Fibroblast of lung (primary cell): Measurements from ENCODE around the gene DYRK1A.

ENCODE experiments used
- EZH2 ChIP-seq: IDR thresholded peaks from 2 replicates; pipeline ENCODE4 v1.5.1; 2012; ENCODE audit warnings: low read length, control low read depth, mild to moderate bottlenecking; ENCODE audit errors: missing control alignments
- TF ChIP-seq, protein P1 (sequence below), 2 donors: IDR thresholded peaks in 1 of 2; conservative IDR thresholded peaks in 1 of 2; 1 replicate in 1 of 2; 2 replicates in 1 of 2; pipeline ENCODE4 v1.5.1; 2011 to 2012; ENCODE audit warnings: low read length in 2 of 2, control low read depth in 1 of 2, inconsistent platforms in 1 of 2, low read depth in 1 of 2, mild to moderate bottlenecking in 1 of 2

DNA sequence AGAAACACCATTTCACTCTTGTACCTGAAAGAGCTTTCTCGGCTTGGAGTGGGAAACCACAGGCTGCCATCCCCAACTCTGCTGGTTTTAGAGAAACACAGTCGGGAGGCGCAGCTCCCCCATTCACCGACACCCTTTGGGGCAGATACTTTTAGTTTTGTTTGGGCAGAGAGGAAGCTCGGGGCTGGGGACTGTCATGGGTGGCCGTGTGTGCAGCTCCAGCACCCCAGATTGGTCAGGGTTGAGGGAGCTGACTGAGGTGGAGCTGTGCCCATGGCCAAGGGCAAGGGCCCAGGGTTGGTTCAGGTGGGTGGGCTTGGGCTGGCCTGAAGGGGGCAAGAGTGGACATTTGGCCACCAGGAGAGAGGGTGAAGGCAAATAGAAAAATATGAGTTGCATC, 163.1 kb downstream of the DYRK1A start:
- TF ChIP-seq, protein P1, sequence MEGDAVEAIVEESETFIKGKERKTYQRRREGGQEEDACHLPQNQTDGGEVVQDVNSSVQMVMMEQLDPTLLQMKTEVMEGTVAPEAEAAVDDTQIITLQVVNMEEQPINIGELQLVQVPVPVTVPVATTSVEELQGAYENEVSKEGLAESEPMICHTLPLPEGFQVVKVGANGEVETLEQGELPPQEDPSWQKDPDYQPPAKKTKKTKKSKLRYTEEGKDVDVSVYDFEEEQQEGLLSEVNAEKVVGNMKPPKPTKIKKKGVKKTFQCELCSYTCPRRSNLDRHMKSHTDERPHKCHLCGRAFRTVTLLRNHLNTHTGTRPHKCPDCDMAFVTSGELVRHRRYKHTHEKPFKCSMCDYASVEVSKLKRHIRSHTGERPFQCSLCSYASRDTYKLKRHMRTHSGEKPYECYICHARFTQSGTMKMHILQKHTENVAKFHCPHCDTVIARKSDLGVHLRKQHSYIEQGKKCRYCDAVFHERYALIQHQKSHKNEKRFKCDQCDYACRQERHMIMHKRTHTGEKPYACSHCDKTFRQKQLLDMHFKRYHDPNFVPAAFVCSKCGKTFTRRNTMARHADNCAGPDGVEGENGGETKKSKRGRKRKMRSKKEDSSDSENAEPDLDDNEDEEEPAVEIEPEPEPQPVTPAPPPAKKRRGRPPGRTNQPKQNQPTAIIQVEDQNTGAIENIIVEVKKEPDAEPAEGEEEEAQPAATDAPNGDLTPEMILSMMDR (conservative IDR thresholded peaks at IDR 0.05 in 1 of 2, IDR thresholded peaks at IDR 0.05 in 1 of 2; ENCODE audit: low read depth in 1 of 2, low read length in 2 of 2): no peak
- TF ChIP-seq EZH2: no peak
